HG02852 (cell line): Measurements from ENCODE around the gene SNRPA.
A peak's percentile ranks its signal among the peaks of the same experiment; 100 is the strongest.
"Not testable (repeated sequence)": the region's sequence is repeated elsewhere in the genome, so short reads cannot be mapped to it uniquely, and the experiment has no call there.

Experiments
- ATAC-seq: cut with Tn5 transposase; IDR thresholded peaks from one replicate; pipeline ENCODE4 v1.9.1; 2021; ENCODE audit warnings: mild to moderate bottlenecking, moderate library complexity; ENCODE audit not compliant: unreplicated experiment

SNRPA gene

DNA sequence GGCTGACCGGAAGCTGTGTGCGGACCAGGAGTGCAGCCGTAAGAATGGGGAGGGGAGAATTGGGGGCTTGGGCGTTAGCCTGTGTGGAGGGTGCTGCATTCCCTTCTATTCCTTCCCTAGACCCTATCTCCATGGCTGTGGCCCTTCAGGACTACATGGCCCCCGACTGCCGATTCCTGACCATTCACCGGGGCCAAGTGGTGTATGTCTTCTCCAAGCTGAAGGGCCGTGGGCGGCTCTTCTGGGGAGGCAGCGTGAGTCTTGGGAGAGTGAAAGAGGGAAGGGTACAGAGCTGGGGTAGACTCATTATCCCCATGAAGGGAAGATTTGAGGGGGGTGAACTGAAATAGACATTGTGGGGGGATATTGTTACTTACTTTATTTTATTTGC lies 24.6 kb downstream of the SNRPA start:
- ATAC-seq = no peak

DNA sequence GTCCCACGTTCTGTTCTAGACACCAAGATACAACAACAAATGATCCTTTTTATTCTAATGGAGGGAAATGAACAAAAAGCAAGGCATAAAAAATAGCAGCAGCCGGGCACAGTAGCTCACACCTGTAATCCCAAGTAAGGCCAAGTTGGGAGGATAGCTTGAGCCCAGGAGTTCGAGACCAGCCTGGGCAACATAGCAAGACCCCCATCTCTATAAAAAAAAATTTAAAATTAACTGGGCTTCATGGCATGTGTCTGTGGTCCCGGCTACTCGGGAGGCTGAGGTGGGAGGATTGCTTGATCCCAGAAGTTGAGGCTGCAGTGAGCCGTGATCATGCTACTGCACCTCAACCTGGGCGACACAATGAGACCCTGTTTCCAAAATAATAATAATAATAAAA lies 25.4 kb downstream of the SNRPA start:
- no peak for ATAC-seq

DNA sequence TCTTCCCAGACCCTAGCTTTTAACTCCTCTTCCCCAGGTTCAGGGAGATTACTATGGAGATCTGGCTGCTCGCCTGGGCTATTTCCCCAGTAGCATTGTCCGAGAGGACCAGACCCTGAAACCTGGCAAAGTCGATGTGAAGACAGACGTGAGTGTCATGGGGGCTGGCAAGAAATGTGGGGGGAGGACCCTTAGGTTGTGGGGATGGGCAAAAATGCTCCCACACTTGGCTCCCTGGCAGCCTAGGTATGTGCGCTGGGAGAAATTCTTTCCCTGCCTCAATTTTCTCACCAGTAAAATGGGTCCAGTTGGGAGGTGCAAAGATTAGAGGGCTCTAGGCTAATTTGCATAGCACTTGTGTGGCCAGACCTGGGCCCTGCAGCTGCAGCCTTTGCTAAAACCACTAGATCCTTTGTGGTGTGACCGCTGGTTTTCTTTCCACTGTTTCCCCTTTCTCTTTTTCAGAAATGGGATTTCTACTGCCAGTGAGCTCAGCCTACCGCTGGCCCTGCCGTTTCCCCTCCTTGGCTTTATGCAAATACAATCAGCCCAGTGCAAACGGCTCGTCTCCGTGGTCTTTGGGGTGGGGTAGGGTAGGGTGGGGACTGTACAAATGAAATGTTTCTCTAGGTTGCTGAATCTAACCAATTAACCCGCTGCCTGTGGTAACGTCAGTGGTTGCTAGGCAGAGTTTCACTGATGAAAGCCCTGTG lies 26.1 kb downstream of the SNRPA start:
- peak; percentile 61 for ATAC-seq

DNA sequence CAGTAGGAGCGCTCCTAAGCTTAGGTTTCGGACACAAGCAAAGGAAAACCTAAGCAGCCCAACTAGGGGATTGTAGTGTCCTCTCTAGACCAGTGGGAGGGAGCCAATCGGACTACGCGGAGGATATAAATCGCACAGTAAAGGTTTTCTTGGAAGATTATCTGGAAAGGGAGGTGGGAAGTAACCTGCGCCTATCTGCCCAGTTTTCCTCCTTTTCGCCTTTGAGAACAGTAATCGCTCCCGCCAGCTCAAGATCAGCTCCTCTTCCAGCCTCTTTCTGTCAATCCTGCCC lies 26.6 kb downstream of the SNRPA start:
- ATAC-seq = no peak

DNA sequence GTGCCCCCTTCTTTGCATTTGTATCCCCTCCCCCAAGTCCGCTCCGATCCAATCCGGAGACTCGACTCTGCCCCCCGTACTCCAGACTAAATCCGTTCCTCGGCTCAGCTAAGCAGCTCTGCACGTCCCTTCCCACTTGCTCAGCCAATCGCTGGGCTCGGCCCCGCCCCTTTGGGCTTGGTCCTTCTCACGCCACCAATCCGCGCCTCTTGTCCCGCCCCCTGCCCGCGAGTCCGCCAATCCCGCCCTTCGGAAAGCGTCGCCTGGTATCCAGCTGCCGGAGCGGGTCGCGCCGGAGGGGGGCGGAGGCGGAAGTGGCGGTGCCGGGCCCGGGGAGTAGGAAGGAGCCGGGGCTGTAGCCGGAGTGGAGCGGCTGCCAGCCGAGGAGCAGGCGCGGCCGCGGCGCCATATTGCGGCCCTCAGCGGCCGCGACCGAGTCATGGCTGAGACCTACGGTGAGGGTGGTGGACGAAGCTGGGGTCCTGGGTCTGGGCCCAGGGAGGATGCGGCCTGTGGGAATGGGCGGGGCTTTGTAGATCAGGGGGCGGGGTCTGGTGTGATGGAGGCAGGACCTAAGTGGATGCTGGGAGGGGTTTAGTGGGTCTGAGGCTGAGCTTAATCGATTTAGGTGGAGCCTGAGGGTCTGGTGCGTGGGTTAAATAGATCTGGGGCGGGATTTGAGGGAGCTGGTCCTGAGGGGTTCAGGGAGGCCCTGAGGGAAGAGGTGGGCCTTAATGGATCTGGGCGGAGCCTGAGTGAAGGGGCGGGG lies 27.1 kb downstream of the SNRPA start, which contains the start of gene RAB4B:
Gene RAB4B (plus strand): TSS at position 311 of the 769 bp plus-strand sequence. CDS start 129 bp downstream, at position 440.
- peak; percentile 54 for ATAC-seq

- no peak for ATAC-seq
Observed at GRCh38 chr19:40778706-40779284, 27.8 kb downstream of the SNRPA start.

- no peak for ATAC-seq
Observed at GRCh38 chr19:40780582-40780981, 29.6 kb downstream of the SNRPA start.

DNA sequence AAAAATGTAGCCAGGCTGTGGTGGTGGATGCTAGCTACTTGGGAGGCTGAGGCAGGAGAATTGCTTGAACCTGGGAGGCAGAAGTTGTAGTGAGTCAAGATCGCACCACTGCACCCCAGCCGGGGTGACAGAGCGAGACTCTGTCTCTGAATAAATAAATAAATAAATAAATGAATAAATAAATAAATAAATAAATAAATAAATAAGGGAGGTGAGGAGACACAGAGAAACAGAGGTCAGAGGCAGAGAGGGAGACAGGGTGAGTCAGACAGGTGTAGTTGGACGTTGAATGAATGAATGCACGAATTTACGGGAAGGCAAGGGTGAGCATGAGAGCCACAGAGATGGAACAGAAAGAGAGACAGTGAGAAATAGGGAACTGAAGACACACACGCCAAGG lies 30.1 kb downstream of the SNRPA start:
- no peak for ATAC-seq

- ATAC-seq = no peak
Observed at GRCh38 chr19:40783711-40784110, 32.7 kb downstream of the SNRPA start.

DNA sequence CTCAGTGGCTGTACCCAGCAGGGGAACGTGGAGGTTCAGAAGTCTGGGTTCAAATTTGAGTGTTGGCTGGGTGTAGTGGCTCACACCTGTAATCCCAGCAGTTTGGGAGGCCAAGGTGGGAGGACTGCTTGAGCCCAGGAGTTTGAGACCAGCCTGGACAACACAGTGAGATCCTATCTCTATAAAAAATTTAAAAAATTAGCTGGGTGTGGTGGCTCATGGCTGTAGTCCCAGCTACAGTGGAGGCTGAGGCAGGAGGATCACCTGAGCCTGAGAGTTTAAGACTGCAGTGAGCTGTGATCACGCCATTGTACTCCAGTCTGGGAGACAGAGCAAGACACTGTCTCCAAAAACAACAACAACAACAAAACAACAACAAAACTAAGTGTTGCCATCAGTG lies 33.1 kb downstream of the SNRPA start:
- ATAC-seq = not testable (repeated sequence)

- ATAC-seq = no peak
Observed at GRCh38 chr19:40785526-40785925, 34.5 kb downstream of the SNRPA start.

- no peak for ATAC-seq
Observed at GRCh38 chr19:40786060-40787037, 35.3 kb downstream of the SNRPA start.

GRCh38 chr19:40791349-40791748 lies 40.3 kb downstream of the SNRPA start:
- no peak for ATAC-seq

DNA sequence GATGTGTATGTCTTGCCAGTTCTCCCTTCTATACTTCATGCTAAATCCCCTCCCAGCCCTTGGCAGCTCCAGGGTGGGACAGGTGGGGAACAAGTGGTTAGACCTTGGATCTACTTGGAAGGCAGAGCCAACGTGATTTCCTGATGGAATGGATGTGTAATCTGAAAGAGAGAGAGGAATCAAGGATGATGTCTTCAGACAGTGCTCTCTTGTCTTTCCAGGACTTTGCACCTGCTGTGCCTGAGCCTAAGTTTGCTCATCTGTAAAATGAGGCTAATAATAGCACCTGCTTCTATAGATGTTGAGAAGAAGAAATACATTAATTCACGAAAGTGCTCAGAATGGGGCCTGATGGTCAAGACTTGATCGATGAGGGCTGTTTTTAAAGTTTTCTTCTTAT lies 41.0 kb downstream of the SNRPA start:
- ATAC-seq = no peak

GRCh38 chr19:40797166-40797962 lies 46.4 kb downstream of the SNRPA start:
- no peak for ATAC-seq

- ATAC-seq = no peak
Observed at GRCh38 chr19:40797963-40798682, 47.1 kb downstream of the SNRPA start.

- peak; percentile 78 for ATAC-seq
Observed at GRCh38 chr19:40798683-40799557, 47.9 kb downstream of the SNRPA start, which contains the start of gene EGLN2. TSS of gene EGLN2 (plus strand) at chr19:40799191. CDS start at chr19:40800573, 1,382 bp downstream.

GRCh38 chr19:40799558-40800338 lies 48.7 kb downstream of the SNRPA start:
- ATAC-seq = no peak
